HepG2 (cell line): Measurements from ENCODE around the gene HNRNPA0. TPM values are rescaled to one million over a fixed set of nuclear protein-coding genes. Genes with fewer than 3 reads are reported as not detected.
A peak's percentile ranks its signal among the peaks of the same experiment; 100 is the strongest.

ENCODE experiments used
- ATAC-seq: fragments of 200-7000 bp; cut with Tn5 transposase; 3 replicates; pipeline ENCODE4 v1.9.1; 2020; ENCODE audit warnings: mild to moderate bottlenecking, moderate library complexity
- BruUV-seq: library from RNA; stranded (reverse); fragments of 400-500 nt; replicated peaks from 2 replicates; lab custom pipeline; 2021; lab: Mats Ljungman, UMichigan
- CTCF ChIA-PET: fragments of 300-600 bp; formaldehyde crosslinking; extraction: SDS; loops from one replicate; lab custom pipeline; 2021; ENCODE audit warnings: low total read pairs, inconsistent platforms, low intra/inter-chr PET ratio; lab: Yijun Ruan, JAX
- POLR2A ChIA-PET: fragments of 350-600 bp; sonication (Branson Sonifier 250); formaldehyde crosslinking; loops from one replicate; lab custom pipeline; 2020; ENCODE audit warnings: antibody characterized with exemption, inconsistent platforms; lab: Yijun Ruan, JAX
- DNase-seq: peaks from one replicate; pipeline ENCODE4 v3.0.0-alpha.2; 2015; ENCODE audit warnings: low spot score
- FAIRE-seq: peaks from 3 replicates; lab custom pipeline; 2011; peaks lifted over from hg19 to GRCh38; lab: Jason Lieb, UNC
- H2AFZ ChIP-seq: one replicate; pipeline ENCODE4 v1.6.1; 2011; ENCODE audit warnings: low read length, inconsistent platforms
- H3K27ac ChIP-seq: fragments of 300-600 bp; 3 replicates; pipeline ENCODE4 v1.8.0; 2011; ENCODE audit warnings: mixed run types, mild to moderate bottlenecking, mixed read lengths, low read length, inconsistent platforms; ENCODE audit not compliant: insufficient read depth; ENCODE audit errors: extremely low read length
- H3K27me3 ChIP-seq, 2 experiments: fragments of 200-600 bp in 1 of 2; 2 replicates in 1 of 2; 3 replicates in 1 of 2; pipeline versions ENCODE4 v1.6.0 to v1.8.0; 2011; ENCODE audit warnings: low read length in 2 of 2, mild to moderate bottlenecking in 2 of 2, moderate library complexity in 2 of 2, inconsistent platforms in 1 of 2; ENCODE audit not compliant: insufficient read depth in 2 of 2, control insufficient read depth in 1 of 2
- H3K36me3 ChIP-seq, 2 experiments: fragments of 200-600 bp in 1 of 2; replicated peaks in 1 of 2; 2 replicates in 1 of 2; 3 replicates in 1 of 2; pipeline versions ENCODE4 v1.5.1 to v1.8.0; 2011; ENCODE audit warnings: low read length in 2 of 2, inconsistent platforms in 1 of 2; ENCODE audit not compliant: insufficient read depth in 2 of 2, control insufficient read depth in 1 of 2
- H3K4me1 ChIP-seq: 2 replicates; pipeline ENCODE4 v1.5.1; 2012; ENCODE audit warnings: low read length, inconsistent platforms; ENCODE audit not compliant: insufficient read depth
- H3K4me2 ChIP-seq: 2 replicates; pipeline ENCODE4 v1.6.0; 2011; ENCODE audit warnings: low read depth, low read length, inconsistent platforms
- H3K4me3 ChIP-seq, 3 experiments: fragments of 200-600 bp in 1 of 3; sonication (generic), shearing (Covaris generic) in 1 of 3; replicated peaks in 1 of 3; 2 replicates each; pipeline ENCODE4 v1.5.1; 2011 to 2016; ENCODE audit warnings: low read length in 3 of 3, inconsistent platforms in 2 of 3, low read depth in 2 of 3, mild to moderate bottlenecking in 2 of 3, control low read depth in 1 of 3, mixed read lengths in 1 of 3; ENCODE audit not compliant: insufficient read depth in 1 of 3
- H3K79me2 ChIP-seq: one replicate; pipeline ENCODE4 v1.6.1; 2011; ENCODE audit warnings: low read length, inconsistent platforms; ENCODE audit not compliant: insufficient read depth
- H3K9ac ChIP-seq: 2 replicates; pipeline ENCODE4 v1.6.0; 2011; ENCODE audit warnings: mild to moderate bottlenecking, low read depth, low read length, inconsistent platforms; ENCODE audit not compliant: insufficient read depth
- H3K9me3 ChIP-seq: 2 replicates; pipeline ENCODE4 v1.5.1; 2012; ENCODE audit warnings: mild to moderate bottlenecking, low read length
- H4K20me1 ChIP-seq: 2 replicates; pipeline ENCODE4 v1.6.0; 2011; ENCODE audit warnings: inconsistent platforms, mild to moderate bottlenecking, low read length, moderate library complexity; ENCODE audit not compliant: insufficient read depth
- FOXP1 ChIP-seq, 2 experiments: fragments of 450-650 bp in 1 of 2; IDR thresholded peaks; 2 replicates each; pipeline ENCODE4 v1.6.1; 2017 to 2018; ENCODE audit warnings: antibody characterized with exemption in 1 of 2
- GFI1 ChIP-seq: sonication (generic); formaldehyde crosslinking; IDR thresholded peaks from 2 replicates; pipeline ENCODE4 v1.5.0; 2020; ENCODE audit warnings: missing genetic modification reagents, mild to moderate bottlenecking, borderline replicate concordance
- NFRKB ChIP-seq: fragments of 450-650 bp; IDR thresholded peaks from 2 replicates; pipeline ENCODE4 v1.6.1; 2017
- ZSCAN20 ChIP-seq: sonication (generic); formaldehyde crosslinking; IDR thresholded peaks from 2 replicates; pipeline ENCODE4 v1.4.0; 2020; ENCODE audit warnings: missing genetic modification reagents, mild to moderate bottlenecking, borderline replicate concordance
- WGBS: methylation state at CpG from one replicate; pipeline ENCODE4 v1.1.6; 2017; ENCODE audit warnings: low lambda C conversion rate; 5-methylcytosine and 5-hydroxymethylcytosine counted together
- in situ Hi-C: cut with HindIII; loops from 2 replicates; pipeline ENCODE4 v1.10.0; 2017; ENCODE audit warnings: low pct_unique_long_range_greater_than_20kb; ENCODE audit not compliant: extremely low pct_ligation_motif_present
- intact Hi-C: fragments of 100-400 bp; cut with micrococcal nuclease; formaldehyde crosslinking; loops from one replicate; pipeline ENCODE4 v1.10.0; 2022; ENCODE audit not compliant: unreplicated experiment
- polyA plus RNA-seq, 8 experiments: library from polyadenylated mRNA; depleted of rRNA in 3 of 8; stranded (reverse) in 7 of 8; unstranded in 1 of 8; fragments of >200 nt; fragmentation: Illumina TruSeq in 4 of 8; extraction: Trizol in 4 of 8; gene quantifications; 2 replicates each; pipeline versions ENCODE4 v1.2.1 to v1.2.3, GENCODE V29; 2011 to 2016; ENCODE audit warnings: low read depth in 4 of 8, missing spikeins in 1 of 8, mixed read lengths in 1 of 8; ENCODE audit not compliant: insufficient read depth in 1 of 8
- total RNA-seq, 5 experiments: library from RNA; depleted of rRNA; stranded (reverse); fragments of >200 nt; fragmentation: Illumina TruSeq; extraction: Trizol; gene quantifications; 2 replicates each; pipeline ENCODE4 v1.2.3, GENCODE V29; 2016; ENCODE audit warnings: low read depth in 1 of 5
- TF ChIP-seq, protein P1 (sequence below): sonication (generic); formaldehyde crosslinking; IDR thresholded peaks from 2 replicates; pipeline ENCODE4 v1.4.0; 2020; ENCODE audit warnings: missing genetic modification reagents, borderline replicate concordance

The HNRNPA0 gene
- total and polyA plus RNA-seq, 2 of the 13 experiments (the other 11 are each of a cell fraction or from before 2014, with no cell fraction given), result 9.0 to 12.9 TPM

DNA sequence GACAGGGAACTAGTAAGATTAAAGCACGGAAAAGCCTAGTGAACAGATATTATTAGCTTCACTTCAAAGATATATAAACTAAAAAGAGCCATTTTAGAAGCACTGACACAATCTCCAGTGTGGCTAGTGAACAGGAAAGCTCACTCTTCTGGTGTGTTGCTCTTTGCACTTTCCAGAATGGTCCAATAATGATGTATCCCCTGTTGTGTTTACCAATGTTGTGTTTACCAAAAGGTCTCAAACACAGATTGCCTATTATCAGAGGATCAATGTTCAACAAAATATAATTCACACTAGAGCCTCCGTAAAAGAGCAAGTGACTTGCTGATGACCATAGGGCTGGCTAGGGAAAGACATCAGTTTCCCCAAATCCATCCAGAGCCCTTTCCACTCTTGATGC lies 29.9 kb downstream of the HNRNPA0 start:
- TF ChIP-seq NFRKB, result no peak
- no peak for TF ChIP-seq ZSCAN20 (CRISPR knock-in tag)
- TF ChIP-seq FOXP1 (IDR thresholded peaks at IDR 0.05), result no peak
- TF ChIP-seq FOXP1 (CRISPR knock-in tag; IDR thresholded peaks at IDR 0.05), result peak; percentile 61
- H3K36me3 ChIP-seq, result no peaks in the 10 kb centered on the region
- H3K79me2 ChIP-seq, result no peaks in the 10 kb centered on the region
- DNase-seq (no peak), FAIRE-seq (no peak), ATAC-seq (no peak; the same call in 2 of the 3 replicates)
- H3K27me3 ChIP-seq, result no peaks in the 10 kb centered on the region
- POLR2A ChIA-PET, result no interaction called here
- 6% methylated on average over 2 of the region's 2 CpGs for WGBS
- no peak overlapping the region for H2AFZ ChIP-seq
- BruUV-seq, result no TSS peak
- H3K4me1 ChIP-seq, result no peaks in the 10 kb centered on the region
- no peak overlapping the region for H3K4me3 ChIP-seq
- in situ Hi-C loops (no loop called here), intact Hi-C loops (no loop called here)
- no peak overlapping the region for H3K4me2 ChIP-seq
- CTCF ChIA-PET, result no interaction called here
- H4K20me1 ChIP-seq, result no peaks in the 10 kb centered on the region
- H3K9ac ChIP-seq, result no peak overlapping the region
- H3K27ac ChIP-seq, result no peak overlapping the region
- no peaks in the 10 kb centered on the region for H3K9me3 ChIP-seq

DNA sequence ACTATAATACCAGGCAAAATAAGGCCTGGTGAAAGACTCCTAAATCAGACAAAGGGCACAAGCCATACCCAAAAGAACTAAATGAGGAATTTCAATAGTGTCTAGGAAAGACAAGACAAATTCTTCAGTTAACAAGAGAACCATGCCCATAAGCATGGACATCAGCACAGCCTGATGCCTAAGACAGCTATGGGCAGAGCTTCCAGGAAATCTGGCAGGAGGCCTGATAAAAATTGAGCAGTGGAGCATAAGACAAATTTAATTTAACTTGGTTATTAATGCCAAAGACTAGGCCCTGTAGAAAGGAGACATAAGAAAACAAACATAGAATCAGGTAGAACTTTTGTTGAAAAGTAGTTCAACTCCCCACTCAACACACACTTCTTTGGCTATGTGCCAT lies 35.6 kb downstream of the HNRNPA0 start:
- Histone ChIP-seq H3K4me1 (no peaks in the 10 kb centered on the region), H3K27ac (no peak overlapping the region), H3K9ac (no peak overlapping the region), H2AFZ (no peak overlapping the region), H3K36me3 (no peaks in the 10 kb centered on the region), H3K79me2 (no peaks in the 10 kb centered on the region), H3K9me3 (no peaks in the 10 kb centered on the region), H3K4me3 (no peak overlapping the region), H3K4me2 (no peak overlapping the region), H4K20me1 (no peaks in the 10 kb centered on the region), H3K27me3 (no peaks in the 10 kb centered on the region)
- in situ Hi-C loops (no loop called here), intact Hi-C loops (no loop called here)
- TF ChIP-seq, protein P1, sequence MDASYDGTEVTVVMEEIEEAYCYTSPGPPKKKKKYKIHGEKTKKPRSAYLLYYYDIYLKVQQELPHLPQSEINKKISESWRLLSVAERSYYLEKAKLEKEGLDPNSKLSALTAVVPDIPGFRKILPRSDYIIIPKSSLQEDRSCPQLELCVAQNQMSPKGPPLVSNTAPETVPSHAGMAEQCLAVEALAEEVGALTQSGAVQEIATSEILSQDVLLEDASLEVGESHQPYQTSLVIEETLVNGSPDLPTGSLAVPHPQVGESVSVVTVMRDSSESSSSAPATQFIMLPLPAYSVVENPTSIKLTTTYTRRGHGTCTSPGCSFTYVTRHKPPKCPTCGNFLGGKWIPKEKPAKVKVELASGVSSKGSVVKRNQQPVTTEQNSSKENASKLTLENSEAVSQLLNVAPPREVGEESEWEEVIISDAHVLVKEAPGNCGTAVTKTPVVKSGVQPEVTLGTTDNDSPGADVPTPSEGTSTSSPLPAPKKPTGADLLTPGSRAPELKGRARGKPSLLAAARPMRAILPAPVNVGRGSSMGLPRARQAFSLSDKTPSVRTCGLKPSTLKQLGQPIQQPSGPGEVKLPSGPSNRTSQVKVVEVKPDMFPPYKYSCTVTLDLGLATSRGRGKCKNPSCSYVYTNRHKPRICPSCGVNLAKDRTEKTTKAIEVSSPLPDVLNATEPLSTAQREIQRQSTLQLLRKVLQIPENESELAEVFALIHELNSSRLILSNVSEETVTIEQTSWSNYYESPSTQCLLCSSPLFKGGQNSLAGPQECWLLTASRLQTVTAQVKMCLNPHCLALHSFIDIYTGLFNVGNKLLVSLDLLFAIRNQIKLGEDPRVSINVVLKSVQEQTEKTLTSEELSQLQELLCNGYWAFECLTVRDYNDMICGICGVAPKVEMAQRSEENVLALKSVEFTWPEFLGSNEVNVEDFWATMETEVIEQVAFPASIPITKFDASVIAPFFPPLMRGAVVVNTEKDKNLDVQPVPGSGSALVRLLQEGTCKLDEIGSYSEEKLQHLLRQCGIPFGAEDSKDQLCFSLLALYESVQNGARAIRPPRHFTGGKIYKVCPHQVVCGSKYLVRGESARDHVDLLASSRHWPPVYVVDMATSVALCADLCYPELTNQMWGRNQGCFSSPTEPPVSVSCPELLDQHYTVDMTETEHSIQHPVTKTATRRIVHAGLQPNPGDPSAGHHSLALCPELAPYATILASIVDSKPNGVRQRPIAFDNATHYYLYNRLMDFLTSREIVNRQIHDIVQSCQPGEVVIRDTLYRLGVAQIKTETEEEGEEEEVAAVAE (CRISPR knock-in tag), result no peak
- no peak for TF ChIP-seq GFI1 (CRISPR knock-in tag)
- no TSS peak for BruUV-seq
- ATAC-seq (no peak), DNase-seq (no peak), FAIRE-seq (no peak)
- ChIA-PET CTCF (no interaction called here), POLR2A (no interaction called here)
